IgD-negative memory B cell (primary cell): ENCODE data around the gene ACE2. TPM values are rescaled to one million over a fixed set of nuclear protein-coding genes. Genes with fewer than 3 reads are reported as not detected.

Source experiments
- polyA plus RNA-seq: library from polyadenylated mRNA; unstranded; fragments of 300-500 nt; fragmentation: Illumina TruSeq; gene quantifications from one replicate; pipeline ENCODE4 v1.2.3, GENCODE V29; 2021

ACE2 gene
- polyA plus RNA-seq, 1 donor from 2014 or later, result not detected

Other genes starting within 250 kb of the ACE2 start
- not detected for gene VEGFD, start 216.5 kb downstream of the ACE2 start, polyA plus RNA-seq
- not detected for gene PIR, start 107.6 kb downstream of the ACE2 start, polyA plus RNA-seq
- gene BMX, start 100.2 kb downstream of the ACE2 start, polyA plus RNA-seq, result not detected
- gene CLTRN, start 63.8 kb upstream of the ACE2 start, polyA plus RNA-seq, result not detected
- 25.0 TPM for gene CA5B, start 137.3 kb upstream of the ACE2 start, polyA plus RNA-seq
- 43.8 TPM for gene ZRSR2, start 189.5 kb upstream of the ACE2 start, polyA plus RNA-seq